Osteoblast (primary cell): ENCODE results near the gene SLC44A4. TPM values are rescaled to one million over a fixed set of nuclear protein-coding genes. Genes with fewer than 3 reads are reported as not detected.

Experiments
- DNase-seq: peaks from one replicate; pipeline ENCODE4 v3.0.0; 2011; ENCODE audit warnings: low spot score, mixed read lengths; ENCODE audit not compliant: insufficient read length; ENCODE audit errors: missing footprints
- H2AFZ ChIP-seq: 2 replicates; pipeline ENCODE4 v1.6.0; 2011; ENCODE audit warnings: mild to moderate bottlenecking, low read length
- H3K27ac ChIP-seq: 2 replicates; pipeline ENCODE4 v1.5.1; 2011; ENCODE audit warnings: mild to moderate bottlenecking, low read depth, low read length, moderate library complexity
- H3K27me3 ChIP-seq: 2 replicates; pipeline ENCODE4 v1.6.0; 2012; ENCODE audit warnings: mild to moderate bottlenecking, control low read depth, inconsistent platforms, low read length, moderate library complexity; ENCODE audit not compliant: insufficient read depth
- H3K36me3 ChIP-seq: 2 replicates; pipeline ENCODE4 v1.5.1; 2011; ENCODE audit warnings: mild to moderate bottlenecking, low read length, control low read depth, moderate library complexity; ENCODE audit not compliant: insufficient read depth
- H3K4me1 ChIP-seq: 2 replicates; pipeline ENCODE4 v1.5.1; 2011; ENCODE audit warnings: mild to moderate bottlenecking, low read length, control low read depth, moderate library complexity; ENCODE audit not compliant: insufficient read depth
- H3K4me2 ChIP-seq: 2 replicates; pipeline ENCODE4 v1.6.0; 2011; ENCODE audit warnings: mild to moderate bottlenecking, low read length; ENCODE audit not compliant: insufficient read depth
- H3K4me3 ChIP-seq: fragments of 200-600 bp; sonication (generic); 3 replicates; pipeline ENCODE4 v1.5.1; 2012; ENCODE audit warnings: mild to moderate bottlenecking, low read length, inconsistent platforms; ENCODE audit not compliant: insufficient read depth
- H3K79me2 ChIP-seq: 2 replicates; pipeline ENCODE4 v1.6.0; 2012; ENCODE audit warnings: mild to moderate bottlenecking, low read length, control low read depth, inconsistent platforms; ENCODE audit not compliant: insufficient read depth
- H3K9me3 ChIP-seq: 2 replicates; pipeline ENCODE4 v1.5.1; 2011; ENCODE audit warnings: low read depth, low read length, control low read depth
- H4K20me1 ChIP-seq: 2 replicates; pipeline ENCODE4 v1.6.0; 2012; ENCODE audit warnings: mild to moderate bottlenecking, low read length, control low read depth; ENCODE audit not compliant: insufficient read depth
- CTCF ChIP-seq: IDR thresholded peaks from 2 replicates; pipeline ENCODE4 v1.5.1; 2011; ENCODE audit warnings: mild to moderate bottlenecking, low read depth, low read length, moderate library complexity; ENCODE audit errors: extremely low read depth
- total RNA-seq: library from RNA; depleted of rRNA; stranded (reverse); fragments of >200 nt; gene quantifications from 2 replicates; pipeline ENCODE4 v1.2.3, GENCODE V29; 2012

Gene SLC44A4
- total RNA-seq, 1 donor, result not detected

GRCh38 chr6:31882344-31882743, 3.5 kb upstream of the SLC44A4 start:
- no peaks in the 10 kb centered on the region for H3K4me1 ChIP-seq
- no peaks in the 10 kb centered on the region for H4K20me1 ChIP-seq
- H3K79me2 ChIP-seq, result no peaks in the 10 kb centered on the region
- H3K4me2 ChIP-seq, result no peak overlapping the region
- no peak for TF ChIP-seq CTCF
- no peaks in the 10 kb centered on the region for H3K9me3 ChIP-seq
- H2AFZ ChIP-seq, result no peak overlapping the region
- H3K27me3 ChIP-seq, result no peaks in the 10 kb centered on the region
- peak; percentile 90 for DNase-seq
- no peak overlapping the region for H3K27ac ChIP-seq
- H3K4me3 ChIP-seq, result no peak overlapping the region
- peaks cover 58% of the 10 kb centered on the region for H3K36me3 ChIP-seq

- Histone ChIP-seq H3K79me2 (no peaks in the 10 kb centered on the region), H3K4me1 (no peaks in the 10 kb centered on the region), H2AFZ (no peak overlapping the region), H3K9me3 (no peaks in the 10 kb centered on the region), H3K4me3 (no peak overlapping the region), H3K36me3 (peaks cover 49% of the 10 kb centered on the region), H3K27me3 (no peaks in the 10 kb centered on the region), H4K20me1 (no peaks in the 10 kb centered on the region), H3K27ac (no peak overlapping the region), H3K4me2 (no peak overlapping the region)
- peak; percentile 82 for DNase-seq
- no peak for TF ChIP-seq CTCF
These were observed 2.5 kb upstream of the SLC44A4 start for GRCh38 chr6:31881136-31881859.

GRCh38 chr6:31880616-31881015, 1.8 kb upstream of the SLC44A4 start:
- Histone ChIP-seq H2AFZ (no peak overlapping the region), H3K79me2 (no peaks in the 10 kb centered on the region), H3K9me3 (no peaks in the 10 kb centered on the region), H3K36me3 (peaks cover 44% of the 10 kb centered on the region), H3K27ac (no peak overlapping the region), H3K4me1 (no peaks in the 10 kb centered on the region), H3K27me3 (no peaks in the 10 kb centered on the region), H4K20me1 (no peaks in the 10 kb centered on the region), H3K4me3 (no peak overlapping the region), H3K4me2 (no peak overlapping the region)
- TF ChIP-seq CTCF, result no peak
- DNase-seq, result peak; percentile 29

GRCh38 chr6:31879901-31880300, 1.1 kb upstream of the SLC44A4 start:
- no peak overlapping the region for H3K27ac ChIP-seq

More at GRCh38 chr6:31879901-31880300, 1.1 kb upstream of the SLC44A4 start:
- no peaks in the 10 kb centered on the region for H3K79me2 ChIP-seq
- no peaks in the 10 kb centered on the region for H3K27me3 ChIP-seq
- no peaks in the 10 kb centered on the region for H3K9me3 ChIP-seq
- H3K4me3 ChIP-seq, result no peak overlapping the region
- no peak for TF ChIP-seq CTCF
- H2AFZ ChIP-seq, result no peak overlapping the region
- no peak overlapping the region for H3K4me2 ChIP-seq
- DNase-seq, result peak; percentile 9
- H3K4me1 ChIP-seq, result no peaks in the 10 kb centered on the region
- H4K20me1 ChIP-seq, result no peaks in the 10 kb centered on the region
- peaks cover 42% of the 10 kb centered on the region for H3K36me3 ChIP-seq
